HG03565 (cell line): ENCODE data around the gene ACAP3.

Experiments used
- ATAC-seq: cut with Tn5 transposase; IDR thresholded peaks from one replicate; pipeline ENCODE4 v1.9.1; 2021; ENCODE audit warnings: mild to moderate bottlenecking, moderate library complexity; ENCODE audit not compliant: unreplicated experiment

The ACAP3 gene, protein sequence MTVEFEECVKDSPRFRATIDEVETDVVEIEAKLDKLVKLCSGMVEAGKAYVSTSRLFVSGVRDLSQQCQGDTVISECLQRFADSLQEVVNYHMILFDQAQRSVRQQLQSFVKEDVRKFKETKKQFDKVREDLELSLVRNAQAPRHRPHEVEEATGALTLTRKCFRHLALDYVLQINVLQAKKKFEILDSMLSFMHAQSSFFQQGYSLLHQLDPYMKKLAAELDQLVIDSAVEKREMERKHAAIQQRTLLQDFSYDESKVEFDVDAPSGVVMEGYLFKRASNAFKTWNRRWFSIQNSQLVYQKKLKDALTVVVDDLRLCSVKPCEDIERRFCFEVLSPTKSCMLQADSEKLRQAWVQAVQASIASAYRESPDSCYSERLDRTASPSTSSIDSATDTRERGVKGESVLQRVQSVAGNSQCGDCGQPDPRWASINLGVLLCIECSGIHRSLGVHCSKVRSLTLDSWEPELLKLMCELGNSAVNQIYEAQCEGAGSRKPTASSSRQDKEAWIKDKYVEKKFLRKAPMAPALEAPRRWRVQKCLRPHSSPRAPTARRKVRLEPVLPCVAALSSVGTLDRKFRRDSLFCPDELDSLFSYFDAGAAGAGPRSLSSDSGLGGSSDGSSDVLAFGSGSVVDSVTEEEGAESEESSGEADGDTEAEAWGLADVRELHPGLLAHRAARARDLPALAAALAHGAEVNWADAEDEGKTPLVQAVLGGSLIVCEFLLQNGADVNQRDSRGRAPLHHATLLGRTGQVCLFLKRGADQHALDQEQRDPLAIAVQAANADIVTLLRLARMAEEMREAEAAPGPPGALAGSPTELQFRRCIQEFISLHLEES

GRCh38 chr1:1307923-1308755 lies at the start of gene ACAP3, which contains the start of gene PUSL1:
ACAP3 (minus strand) TSS chr1:1307930; CDS start chr1:1307815, 115 bp downstream.
PUSL1 (plus strand) TSS chr1:1308597; CDS start chr1:1308644, 47 bp downstream.
- peak; percentile 45 for ATAC-seq

DNA sequence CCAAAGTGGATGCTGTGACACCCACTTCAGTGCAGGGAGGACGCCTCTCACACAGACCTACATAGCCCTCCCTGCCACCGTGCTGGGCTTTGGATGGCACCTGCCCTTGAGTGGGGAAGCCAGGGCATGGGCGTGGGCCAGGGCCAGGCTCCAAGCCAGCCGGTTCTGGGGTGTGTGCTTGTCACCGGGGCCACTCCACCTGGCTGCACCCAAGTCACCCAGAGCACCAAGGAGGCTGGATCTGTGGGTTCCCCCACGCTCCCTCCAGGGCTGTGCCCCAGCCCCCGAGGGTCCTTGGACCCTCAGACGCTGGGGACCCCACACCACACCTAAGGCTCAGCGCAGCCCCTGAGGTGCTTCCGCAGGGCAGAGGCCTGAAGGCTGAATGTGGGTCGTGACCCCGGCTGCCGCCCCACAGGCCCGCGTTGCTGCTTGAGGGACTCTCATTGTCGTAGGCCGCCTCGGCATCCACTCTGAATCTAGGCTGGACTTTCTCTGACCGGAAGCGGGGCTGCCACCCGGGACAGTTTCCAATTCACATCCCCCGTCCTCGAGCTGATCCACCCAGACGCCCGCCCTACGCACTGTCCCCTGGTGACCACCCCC lies 49.2 kb upstream of the ACAP3 start:
- no peak for ATAC-seq

- ATAC-seq = no peak
Observed at GRCh38 chr1:1356166-1356795, 48.6 kb upstream of the ACAP3 start.

- ATAC-seq = no peak
Observed at GRCh38 chr1:1355416-1355815, 47.7 kb upstream of the ACAP3 start.

DNA sequence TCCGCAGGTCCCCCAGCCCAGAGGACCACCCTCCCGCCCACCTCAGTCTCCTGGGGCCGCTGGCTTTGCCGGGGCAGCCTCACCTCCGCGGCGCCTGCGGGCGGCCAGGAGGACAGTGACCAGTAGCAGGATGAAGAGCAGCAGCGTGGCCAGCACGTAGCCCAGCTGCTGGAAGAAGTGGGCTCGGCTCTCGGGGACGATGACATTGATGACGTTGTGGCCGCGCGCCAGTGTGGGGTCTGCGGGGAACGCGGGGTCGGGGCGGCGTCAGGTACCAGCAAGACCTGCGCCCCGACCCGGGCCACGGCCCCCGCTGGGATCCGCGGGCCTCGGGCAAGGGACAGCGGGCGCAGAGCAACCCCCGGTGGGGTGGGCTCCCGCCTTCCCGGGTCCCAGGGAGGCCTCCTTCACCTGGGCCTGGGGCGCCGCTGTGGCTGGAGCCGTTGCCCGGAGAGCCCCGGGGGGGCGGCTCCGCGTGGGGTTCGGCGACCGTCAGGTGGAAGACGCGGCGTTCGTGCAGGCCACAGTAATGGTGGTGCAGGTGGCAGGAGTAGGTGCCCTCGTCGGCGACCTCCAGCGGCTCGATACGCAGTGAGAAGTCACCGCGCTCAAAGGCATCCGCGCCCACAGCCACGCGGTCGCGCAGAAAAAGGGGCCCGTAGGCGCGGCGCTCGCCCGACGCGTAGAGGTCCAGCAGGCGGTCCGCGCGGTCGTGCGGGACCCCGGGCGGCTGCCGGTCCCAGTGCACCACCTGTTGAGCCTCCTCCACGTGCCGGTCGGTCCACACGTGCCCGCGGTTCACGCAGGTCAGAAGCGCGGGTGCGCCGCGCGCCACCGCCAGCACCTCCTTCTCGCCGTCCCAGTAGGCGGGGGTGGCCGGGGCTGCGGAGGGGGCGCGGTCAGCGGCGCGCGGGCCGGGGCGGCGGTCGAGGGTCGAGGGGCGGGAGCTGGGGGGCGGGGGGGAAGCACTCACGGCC lies 46.8 kb upstream of the ACAP3 start:
- ATAC-seq = no peak

GRCh38 chr1:1353389-1354151 lies 45.8 kb upstream of the ACAP3 start:
- ATAC-seq = no peak

- ATAC-seq = no peak
Observed at GRCh38 chr1:1352786-1353388, 45.2 kb upstream of the ACAP3 start.

- no peak for ATAC-seq
Observed at GRCh38 chr1:1351511-1352427, 44.0 kb upstream of the ACAP3 start.

DNA sequence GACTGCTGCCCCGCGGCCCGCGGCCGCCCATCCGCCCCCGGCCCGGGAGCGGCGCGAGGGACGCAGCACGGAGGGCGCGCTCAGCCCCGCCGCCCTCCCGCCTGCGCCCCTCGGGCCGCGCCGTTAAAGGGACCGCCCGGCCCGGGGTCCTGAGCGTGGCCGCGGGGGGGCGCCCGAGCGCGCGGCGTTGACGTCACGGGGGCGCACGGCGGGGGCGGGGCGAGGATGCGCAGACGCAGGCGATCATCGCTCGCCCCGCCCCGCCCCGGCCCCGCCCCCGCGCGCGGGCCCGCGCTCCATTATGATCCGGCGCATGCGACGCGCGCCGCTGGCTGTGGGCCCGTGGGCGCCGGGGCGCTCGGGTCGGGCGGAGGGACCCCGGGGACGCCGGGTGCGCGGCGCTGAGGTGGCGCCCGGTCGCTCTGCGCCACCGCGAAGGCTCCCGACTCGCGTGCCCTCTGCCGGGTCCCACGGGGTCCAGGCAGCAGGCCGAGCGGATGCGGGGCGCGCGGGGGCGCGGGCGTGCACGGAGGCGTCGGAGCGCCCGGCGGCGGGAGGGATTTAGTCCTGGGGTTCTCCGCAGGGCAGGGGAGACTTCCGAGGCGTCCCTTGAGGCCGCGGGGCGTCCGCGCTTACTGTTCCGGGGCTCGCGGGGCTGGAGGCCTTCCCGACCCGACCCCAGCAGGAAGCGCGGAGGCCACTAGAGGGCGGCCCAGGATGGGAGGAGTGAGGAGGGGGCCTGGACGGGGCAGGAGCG lies 41.7 kb upstream of the ACAP3 start, which contains the start of gene DVL1:
DVL1 (minus strand) TSS at position 163 of the 757 bp plus-strand sequence. CDS start 353 bp downstream, outside the sequence.
- peak; percentile 49 for ATAC-seq

- ATAC-seq = peak; percentile 24
Observed at GRCh38 chr1:1348420-1349255, 40.9 kb upstream of the ACAP3 start.

- ATAC-seq = no peak
Observed at GRCh38 chr1:1347663-1348419, 40.1 kb upstream of the ACAP3 start.

GRCh38 chr1:1347026-1347595 lies 39.4 kb upstream of the ACAP3 start:
- ATAC-seq = no peak

DNA sequence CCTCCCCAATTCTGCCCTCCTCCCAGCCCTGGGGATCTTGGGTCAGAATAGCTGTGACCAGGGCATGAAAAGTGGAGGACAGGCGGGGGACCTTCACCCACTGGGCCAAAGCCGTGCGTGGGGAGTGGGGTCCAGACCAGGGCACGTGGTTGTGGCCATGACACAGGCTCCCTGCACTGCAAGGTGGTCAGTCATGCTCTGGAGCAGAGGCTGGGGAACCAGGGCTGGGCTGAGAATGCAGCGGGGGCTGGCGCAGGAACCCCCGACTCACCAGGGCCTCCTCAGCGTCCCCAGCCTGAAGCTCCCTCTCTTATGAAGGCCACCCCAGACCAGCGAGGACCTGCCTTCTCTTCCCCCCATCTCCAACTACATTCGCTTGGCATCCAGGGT lies 38.8 kb upstream of the ACAP3 start:
- ATAC-seq = no peak
